HG02763 (cell line): ENCODE results near the gene MYLK4.

Experiments used
- ATAC-seq: cut with Tn5 transposase; IDR thresholded peaks from one replicate; pipeline ENCODE4 v1.9.1; 2021; ENCODE audit warnings: mild to moderate bottlenecking, moderate library complexity; ENCODE audit not compliant: unreplicated experiment

Gene MYLK4

DNA sequence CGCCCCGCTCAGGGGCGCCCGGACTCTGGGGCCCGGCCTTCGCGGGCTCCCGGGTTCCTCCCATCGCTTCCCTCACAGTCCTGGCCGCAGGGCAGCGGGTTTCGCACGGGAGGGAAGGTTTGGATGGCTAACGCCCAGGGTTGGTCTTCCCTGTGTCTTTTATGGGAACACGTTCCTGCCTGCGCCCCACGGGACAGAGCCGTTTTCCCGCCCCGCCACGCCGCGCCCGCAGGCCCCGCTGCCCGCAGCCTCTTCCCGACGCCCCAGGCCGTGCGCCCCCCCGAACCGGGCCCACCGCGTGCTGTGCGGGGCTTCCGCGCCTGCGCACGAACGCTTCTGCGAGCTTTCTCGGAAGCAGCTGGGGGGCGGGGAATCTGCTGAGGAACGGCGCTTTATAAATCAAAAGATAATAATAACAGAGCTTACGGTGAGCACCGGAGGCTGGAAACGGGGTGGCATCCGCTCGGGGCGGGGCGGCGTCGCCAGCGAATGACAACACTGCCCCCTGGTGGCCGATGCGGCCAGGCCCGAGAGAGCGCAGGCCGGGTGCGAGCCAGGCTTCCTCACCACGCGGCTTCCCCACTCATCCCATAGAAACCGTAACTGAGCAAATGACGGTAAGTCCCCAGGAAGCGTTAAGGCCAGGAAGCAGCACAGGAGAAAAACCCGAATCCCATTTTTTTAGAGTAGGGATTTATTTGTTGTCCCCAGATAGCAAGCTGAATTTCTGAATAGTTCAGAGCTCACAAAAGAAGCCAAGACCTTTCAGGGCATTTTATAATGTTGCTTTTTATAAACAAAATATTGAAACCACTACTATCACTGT is 116.4 kb downstream of the MYLK4 start:
- ATAC-seq, result peak; percentile 77

DNA sequence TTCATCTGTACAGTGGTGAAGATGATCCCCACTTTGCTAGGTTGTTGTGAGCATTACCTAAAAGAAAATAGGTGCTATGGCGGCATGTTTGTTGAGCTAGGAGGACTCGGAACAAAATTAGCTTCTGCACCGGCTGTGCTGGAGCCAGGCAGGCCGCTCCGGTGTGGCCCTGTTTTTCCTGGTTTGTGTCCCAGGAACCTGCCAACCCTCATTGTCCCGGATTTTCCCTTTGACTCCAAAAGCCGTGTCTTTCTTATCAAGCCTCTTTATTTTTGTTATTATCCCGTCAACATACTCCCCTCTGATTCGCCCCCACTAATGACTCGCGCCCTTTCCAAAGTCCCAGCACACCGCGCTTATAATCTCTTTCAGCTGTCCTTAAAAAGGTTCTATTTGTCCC is 117.0 kb downstream of the MYLK4 start:
- no peak for ATAC-seq

DNA sequence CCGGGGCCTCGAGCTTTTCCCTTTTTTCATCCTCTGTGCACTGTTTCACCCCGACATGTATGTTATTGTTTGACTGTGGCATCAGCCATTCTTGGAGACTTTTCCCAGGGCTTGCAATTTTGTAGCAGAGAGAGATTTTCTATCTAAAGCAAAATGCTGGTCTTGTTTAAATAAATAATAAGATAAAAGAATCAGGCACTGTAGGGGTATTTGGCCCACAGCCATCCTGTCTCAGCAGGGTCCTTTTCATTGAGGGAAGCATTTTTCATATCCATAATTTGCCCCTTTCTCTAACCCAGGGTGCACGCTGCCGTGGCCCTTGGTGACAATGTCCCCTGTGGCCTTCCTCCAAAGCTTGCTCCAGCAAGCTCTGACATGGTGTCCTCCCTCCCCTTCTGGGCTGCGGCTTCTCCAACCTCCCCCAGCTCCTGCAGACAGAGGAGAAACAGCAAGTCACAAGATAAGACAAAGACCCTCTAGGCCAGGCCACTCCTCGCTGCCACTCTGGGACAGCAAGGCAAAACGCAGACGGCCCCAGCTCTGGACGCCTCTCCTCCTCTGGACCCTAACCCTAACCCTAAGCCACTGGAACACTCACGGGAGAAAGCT is 117.6 kb downstream of the MYLK4 start:
- no peak for ATAC-seq

GRCh38 chr6:2632368-2632767 is 118.4 kb downstream of the MYLK4 start:
- no peak for ATAC-seq

- no peak for ATAC-seq
Measured at GRCh38 chr6:2630891-2631571, 119.7 kb downstream of the MYLK4 start.

DNA sequence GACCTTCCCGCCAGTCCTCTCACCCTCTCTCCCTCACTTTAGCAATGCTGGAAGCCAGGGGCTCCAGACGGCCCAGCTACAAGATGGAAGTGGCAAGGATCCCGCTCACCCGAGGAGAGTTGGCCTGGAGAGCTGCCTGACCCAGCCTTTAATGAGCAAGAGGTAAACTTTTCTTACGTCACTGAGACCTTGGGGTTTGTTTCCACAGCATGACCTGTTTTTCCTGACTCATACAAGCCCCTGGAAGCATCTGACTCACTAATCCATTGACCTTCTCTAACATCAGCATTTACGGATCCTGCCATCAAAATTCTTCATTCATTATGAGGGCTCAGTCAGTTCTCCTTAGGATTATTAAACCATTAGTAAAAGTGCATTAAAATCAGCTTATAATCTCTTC is 120.4 kb downstream of the MYLK4 start:
- no peak for ATAC-seq

DNA sequence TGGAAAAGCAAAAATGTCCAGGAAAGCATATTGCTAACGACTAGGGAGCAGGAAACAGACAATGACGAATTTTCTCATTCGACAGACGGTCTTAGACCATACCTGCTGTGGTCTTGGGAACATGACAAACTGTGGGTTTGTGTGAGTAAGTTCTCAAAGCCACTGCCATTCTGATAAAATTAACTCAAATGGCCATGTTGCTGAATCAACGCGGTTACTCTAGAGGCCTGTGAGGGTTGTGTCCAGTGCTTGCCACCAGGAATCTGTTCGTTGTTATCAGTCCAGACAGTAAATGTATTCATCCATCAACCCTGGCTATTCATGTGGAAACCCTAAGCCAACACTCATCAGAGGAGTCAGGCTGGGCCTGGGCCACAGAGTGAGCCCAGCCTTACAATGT is 124.3 kb downstream of the MYLK4 start:
- ATAC-seq, result no peak

DNA sequence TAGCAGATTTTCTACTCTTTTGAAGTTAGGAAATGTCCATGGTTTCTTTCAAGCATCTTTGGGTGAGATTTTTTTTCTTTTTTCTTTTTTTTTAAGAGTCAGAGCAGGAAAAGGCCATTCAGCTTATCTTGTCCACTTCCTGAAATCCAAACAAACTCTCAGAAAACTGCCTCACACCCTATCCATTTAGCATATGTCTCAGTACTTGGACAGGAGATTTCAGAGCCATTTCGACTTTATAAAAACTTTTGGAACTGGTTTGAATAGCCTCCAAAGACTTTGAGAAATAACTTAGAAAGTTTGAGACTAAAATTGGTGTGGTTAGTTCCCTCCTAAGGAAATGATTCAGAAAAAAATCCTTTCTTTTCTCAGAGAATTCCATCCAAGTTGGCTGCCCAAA is 125.1 kb downstream of the MYLK4 start:
- ATAC-seq, result no peak

GRCh38 chr6:2624177-2624576 is 126.5 kb downstream of the MYLK4 start:
- ATAC-seq, result no peak

DNA sequence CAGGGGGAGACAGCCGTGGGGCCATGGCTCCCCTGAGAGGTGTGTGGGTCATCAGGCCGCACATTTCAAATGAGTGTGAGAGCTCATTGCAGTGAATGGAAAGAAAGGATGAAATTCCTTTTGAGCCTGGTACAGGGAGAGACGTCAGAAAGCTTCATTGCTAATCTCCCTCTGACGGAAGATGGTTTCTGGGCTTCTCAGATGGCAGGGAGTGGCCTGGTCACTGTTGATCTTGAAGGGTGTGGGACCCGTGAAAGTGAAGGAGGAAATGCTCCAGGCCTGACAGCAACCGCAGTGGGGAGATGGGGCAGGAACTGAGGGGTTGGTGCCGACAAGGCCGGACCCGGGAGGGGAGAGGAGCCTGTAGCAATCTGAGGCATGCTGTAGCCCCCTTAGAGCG is 127.4 kb downstream of the MYLK4 start:
- ATAC-seq, result no peak

DNA sequence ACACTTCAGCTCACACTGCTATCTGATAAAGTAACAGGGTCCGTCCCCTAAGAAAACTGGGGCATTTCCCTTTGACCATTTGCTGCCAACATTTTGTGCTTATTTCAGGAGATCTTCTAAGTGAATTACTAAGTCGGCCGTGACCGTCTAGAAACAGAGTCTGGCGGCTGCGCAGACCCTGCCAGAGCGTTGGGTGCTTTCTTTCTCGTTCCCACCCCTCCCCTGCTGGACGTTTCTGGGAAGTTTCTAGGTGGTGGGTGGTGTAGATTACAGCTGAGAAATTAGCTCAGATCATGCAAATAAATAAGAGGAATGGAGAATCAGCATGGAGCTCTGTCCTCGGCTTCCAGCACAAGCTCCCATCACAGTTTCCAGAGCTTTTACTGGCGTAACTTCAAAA is 128.1 kb downstream of the MYLK4 start:
- no peak for ATAC-seq

GRCh38 chr6:2619651-2620050 is 131.1 kb downstream of the MYLK4 start:
- no peak for ATAC-seq

DNA sequence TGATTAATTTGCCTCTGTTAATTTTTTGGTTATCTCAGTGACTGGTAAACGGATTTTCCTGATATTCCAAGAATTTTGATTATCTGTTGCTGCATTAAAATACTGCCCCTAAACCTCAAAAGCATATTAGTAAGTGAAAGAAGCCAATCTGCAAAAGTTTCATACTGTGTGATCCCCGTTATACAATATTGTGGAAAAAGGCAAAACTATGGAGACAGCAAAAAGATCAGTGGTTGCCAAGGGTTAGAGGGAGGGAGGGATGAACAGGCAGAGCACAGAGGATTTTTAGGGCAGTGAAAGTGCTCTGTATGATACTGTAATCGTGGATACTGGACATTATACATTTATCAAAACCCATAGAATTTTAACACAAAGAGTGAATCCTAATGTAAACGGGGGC is 133.0 kb downstream of the MYLK4 start:
- ATAC-seq, result no peak

DNA sequence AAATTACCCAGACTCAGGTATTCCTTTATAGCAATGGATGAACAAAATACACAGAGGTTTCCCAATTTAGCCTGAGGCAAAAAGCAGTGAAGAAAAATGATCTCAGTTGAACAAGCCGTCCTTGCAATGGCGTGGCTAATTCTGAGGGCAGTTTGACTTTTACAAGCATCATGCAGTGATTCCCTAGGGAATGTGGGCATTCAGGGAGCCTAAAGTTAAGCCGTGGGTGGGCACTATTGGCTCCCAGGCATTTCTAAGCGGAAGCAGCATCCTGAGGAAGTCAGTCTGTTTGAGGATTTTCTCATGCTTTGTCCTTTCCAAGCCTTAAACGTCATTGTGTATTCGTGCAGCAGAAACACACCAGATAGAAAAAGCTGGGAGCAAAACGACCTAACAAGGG is 133.9 kb downstream of the MYLK4 start:
- no peak for ATAC-seq

- ATAC-seq, result no peak
Measured at GRCh38 chr6:2615251-2615650, 135.5 kb downstream of the MYLK4 start.

DNA sequence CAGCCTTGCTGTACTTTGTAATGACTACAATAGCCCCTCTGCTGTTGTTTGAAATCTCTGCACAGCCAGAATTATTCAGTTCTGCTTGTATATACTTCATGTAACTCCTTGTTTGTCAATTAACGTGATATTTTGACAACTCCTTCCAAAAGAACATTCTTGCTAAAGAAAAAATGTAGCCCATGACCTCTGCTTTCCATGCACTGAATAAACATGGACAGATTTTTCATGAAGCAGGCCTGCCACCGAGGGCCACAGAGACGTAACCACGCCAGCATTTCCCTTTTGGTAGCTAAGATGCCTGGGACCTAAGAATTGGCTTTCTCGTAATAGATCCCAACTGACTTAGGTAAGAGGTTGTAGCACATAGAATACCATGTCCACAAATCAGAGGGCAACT is 135.9 kb downstream of the MYLK4 start:
- ATAC-seq, result no peak

GRCh38 chr6:2614155-2614554 is 136.6 kb downstream of the MYLK4 start:
- no peak for ATAC-seq
